ENCODE measurements around the gene MTA1. TPM values are rescaled to one million over a fixed set of nuclear protein-coding genes. Genes with fewer than 3 reads are reported as not detected.

MTA1 gene
- total and polyA plus RNA-seq, 10 of the 15 experiments (the other 5 are each of a cell fraction or from before 2014, with no cell fraction given), result 0.14 to 162 (median 30.6) TPM

- H3K79me2 ChIP-seq (ENCODE audit: control insufficient read depth, insufficient read depth, low read length), result no peaks in the 10 kb centered on the region
- ATAC-seq, result no peak
- H3K9me3 ChIP-seq (replicated peaks; ENCODE audit: control insufficient read depth, insufficient read depth, low read length), result no peaks in the 10 kb centered on the region
- no peaks in the 10 kb centered on the region for H3K27me3 ChIP-seq (replicated peaks in 1 of 2; ENCODE audit: control insufficient read depth in 2 of 2, insufficient read depth in 2 of 2, low read length in 1 of 2)
- BruUV-seq (replicated peaks), result no TSS peak
- CTCF ChIA-PET, result interaction anchor here (1.0 kb wide), 1 partner anchor 45 kb away, joined by 3 read pairs; no protein-coding TSS in a partner anchor
- SMC1A ChIA-PET (ENCODE audit: uncharacterized antibody, unreplicated experiment), result no interaction called here
- no peak for DNase-seq (ENCODE audit: low read depth, low spot score)
- no peak overlapping the region for H3K27ac ChIP-seq (ENCODE audit: control insufficient read depth, insufficient read depth)
- RAD21 ChIA-PET (ENCODE audit: unreplicated experiment), result no interaction called here
- no peak overlapping the region for H3K4me3 ChIP-seq
- in situ Hi-C loops (cut with MboI), result no loop called here
- 86% methylated on average over 17 of the region's 17 CpGs for WGBS (ENCODE audit: insufficient coverage, insufficient replicate concordance, low lambda C conversion rate, missing lambda C conversion rate)
- H3K4me1 ChIP-seq (ENCODE audit: control insufficient read depth, insufficient read depth, low read length), result no peaks in the 10 kb centered on the region
- H4K20me1 ChIP-seq (ENCODE audit: control insufficient read depth, insufficient read depth), result no peaks in the 10 kb centered on the region
- peaks cover 0 to 14% of the 10 kb centered on the region in 2 experiments; a peak in 3 of 4 replicates for H3K36me3 ChIP-seq (ENCODE audit: control insufficient read depth in 2 of 2, insufficient read depth in 2 of 2, low read length in 1 of 2)
- intact Hi-C loops (cut with micrococcal nuclease; ENCODE audit: unreplicated experiment), result no loop called here
- POLR2A ChIA-PET, result no interaction called here
- no peak overlapping the region for H3K9ac ChIP-seq (ENCODE audit: control insufficient read depth, insufficient read depth, low read length)
- no peak overlapping the region for H2AFZ ChIP-seq (ENCODE audit: control insufficient read depth, low read depth, low read length)
- no peak overlapping the region for H3K4me2 ChIP-seq (ENCODE audit: control insufficient read depth, insufficient read depth)
- FAIRE-seq, result no peak
- no peak for TF ChIP-seq ETV6 (conservative IDR thresholded peaks at IDR 0.05 in 1 of 2, IDR thresholded peaks at IDR 0.05 in 1 of 2; ENCODE audit: borderline replicate concordance in 1 of 2, low read depth in 1 of 2)
- no peak for TF ChIP-seq POLR2AphosphoS5 (IDR thresholded peaks at IDR 0.05; ENCODE audit: low read length)
- TF ChIP-seq NFIC (IDR thresholded peaks at IDR 0.05; ENCODE audit: low read depth, low read length), result no peak
- TF ChIP-seq GABPA (IDR thresholded peaks at IDR 0.05; ENCODE audit: low read depth), result no peak
- no peak for TF ChIP-seq E4F1 (IDR thresholded peaks at IDR 0.05; ENCODE audit: borderline replicate concordance, partially characterized antibody)
- no peak for TF ChIP-seq EGR1 (IDR thresholded peaks at IDR 0.05; ENCODE audit: borderline replicate concordance in 1 of 2, low read depth in 2 of 2, low read length in 2 of 2)
- TF ChIP-seq SUPT20H (IDR thresholded peaks at IDR 0.05; ENCODE audit: borderline replicate concordance, control insufficient read depth, low read depth, low read length), result no peak
- no peak for TF ChIP-seq IKZF2 (IDR thresholded peaks at IDR 0.05)
- TF ChIP-seq KDM1A (IDR thresholded peaks at IDR 0.05; ENCODE audit: borderline replicate concordance), result no peak
- TF ChIP-seq PKNOX1 (IDR thresholded peaks at IDR 0.05), result no peak
- TF ChIP-seq IKZF1 (conservative IDR thresholded peaks at IDR 0.05), result no peak
- no peak for TF ChIP-seq SREBF1 (IDR thresholded peaks at IDR 0.05; ENCODE audit: low read length)
- TF ChIP-seq HSF1 (IDR thresholded peaks at IDR 0.05; ENCODE audit: low read depth, low read length), result no peak
- no peak for TF ChIP-seq PML (IDR thresholded peaks at IDR 0.05; ENCODE audit: low read length)
- TF ChIP-seq CUX1 (IDR thresholded peaks at IDR 0.05; ENCODE audit: insufficient replicate concordance, low read depth, low read length), result no peak
Observed at GRCh38 chr14:105444859-105445258, 25.2 kb downstream of the MTA1 start.
